HepG2 (cell line): Measurements from ENCODE around the gene RAB17. TPM values are rescaled to one million over a fixed set of nuclear protein-coding genes. Genes with fewer than 3 reads are reported as not detected.

Experiments
- CEBPZ ChIP-seq: IDR thresholded peaks from 2 replicates; pipeline ENCODE4 v1.6.1; 2012; ENCODE audit warnings: low read length, improper control_type of control experiment
- CREM ChIP-seq, 2 experiments: sonication (generic) in 1 of 2; formaldehyde crosslinking in 1 of 2; IDR thresholded peaks; 2 replicates each; pipeline versions ENCODE4 v1.4.0 to v1.6.1; 2016 to 2020; ENCODE audit warnings: antibody characterized with exemption in 1 of 2, mild to moderate bottlenecking in 1 of 2, missing genetic modification reagents in 1 of 2
- GABPB1 ChIP-seq: IDR thresholded peaks from 2 replicates; pipeline ENCODE4 v1.6.1; 2016; ENCODE audit warnings: mild to moderate bottlenecking, missing genetic modification reagents, moderate library complexity, missing compliant biosample characterization
- HDAC1 ChIP-seq: sonication (generic); formaldehyde crosslinking; IDR thresholded peaks from 2 replicates; pipeline ENCODE4 v1.5.1; 2020; ENCODE audit warnings: mild to moderate bottlenecking, missing genetic modification reagents
- HNF4A ChIP-seq: sonication (generic); formaldehyde crosslinking; IDR thresholded peaks from 2 replicates; pipeline ENCODE4 v1.4.0; 2020; ENCODE audit warnings: missing genetic modification reagents
- IKZF5 ChIP-seq: IDR thresholded peaks from 2 replicates; pipeline ENCODE4 v1.6.1; 2018; ENCODE audit warnings: missing genetic modification reagents, mild to moderate bottlenecking, missing compliant biosample characterization
- MED13 ChIP-seq: sonication (generic); formaldehyde crosslinking; IDR thresholded peaks from 2 replicates; pipeline ENCODE4 v1.5.0; 2020; ENCODE audit warnings: missing genetic modification reagents
- NCOR1 ChIP-seq: fragments of 200-600 bp; sonication (generic); IDR thresholded peaks from 2 replicates; pipeline ENCODE4 v1.7.0; 2017; ENCODE audit warnings: antibody characterized with exemption, low read length, borderline replicate concordance
- NFKB2 ChIP-seq: sonication (generic); formaldehyde crosslinking; IDR thresholded peaks from 2 replicates; pipeline ENCODE4 v1.4.0; 2020; ENCODE audit warnings: missing genetic modification reagents, borderline replicate concordance
- NFKBIZ ChIP-seq: IDR thresholded peaks from 2 replicates; pipeline ENCODE4 v1.6.1; 2018; ENCODE audit warnings: missing genetic modification reagents, missing compliant biosample characterization
- PAF1 ChIP-seq: IDR thresholded peaks from 2 replicates; pipeline ENCODE4 v1.6.1; 2016; ENCODE audit warnings: missing genetic modification reagents, missing compliant biosample characterization
- POLR2A ChIP-seq, 2 experiments: IDR thresholded peaks; 2 replicates each; pipeline ENCODE4 v1.6.1; 2011; ENCODE audit warnings: low read depth in 2 of 2, low read length in 2 of 2, mild to moderate bottlenecking in 1 of 2, moderate library complexity in 1 of 2; ENCODE audit not compliant: insufficient read depth in 1 of 2
- POLR2AphosphoS5 ChIP-seq: IDR thresholded peaks from 2 replicates; pipeline ENCODE4 v1.6.1; 2012; ENCODE audit warnings: low read depth, low read length
- ZFP37 ChIP-seq: sonication (generic); formaldehyde crosslinking; IDR thresholded peaks from 2 replicates; pipeline ENCODE4 v1.4.0; 2020; ENCODE audit warnings: missing genetic modification reagents, borderline replicate concordance
- ZNF251 ChIP-seq: sonication (generic); formaldehyde crosslinking; IDR thresholded peaks from 2 replicates; pipeline ENCODE4 v1.9.0; 2021; ENCODE audit warnings: mild to moderate bottlenecking, missing genetic modification reagents
- ZNF446 ChIP-seq: sonication (generic); formaldehyde crosslinking; IDR thresholded peaks from 2 replicates; pipeline ENCODE4 v1.5.0; 2020; ENCODE audit warnings: mild to moderate bottlenecking, missing genetic modification reagents
- ZNF503 ChIP-seq: sonication (generic); formaldehyde crosslinking; IDR thresholded peaks from 2 replicates; pipeline ENCODE4 v1.4.0; 2020; ENCODE audit warnings: missing genetic modification reagents
- ZNF512B ChIP-seq: sonication (generic); formaldehyde crosslinking; IDR thresholded peaks from 2 replicates; pipeline ENCODE4 v1.5.1; 2020; ENCODE audit warnings: missing genetic modification reagents, mild to moderate bottlenecking, borderline replicate concordance
- polyA plus RNA-seq, 8 experiments: library from polyadenylated mRNA; depleted of rRNA in 3 of 8; stranded (reverse) in 7 of 8; unstranded in 1 of 8; fragments of >200 nt; fragmentation: Illumina TruSeq in 4 of 8; extraction: Trizol in 4 of 8; gene quantifications; 2 replicates each; pipeline versions ENCODE4 v1.2.1 to v1.2.3, GENCODE V29; 2011 to 2016; ENCODE audit warnings: low read depth in 4 of 8, missing spikeins in 1 of 8, mixed read lengths in 1 of 8; ENCODE audit not compliant: insufficient read depth in 1 of 8
- total RNA-seq, 5 experiments: library from RNA; depleted of rRNA; stranded (reverse); fragments of >200 nt; fragmentation: Illumina TruSeq; extraction: Trizol; gene quantifications; 2 replicates each; pipeline ENCODE4 v1.2.3, GENCODE V29; 2016; ENCODE audit warnings: low read depth in 1 of 5

Gene RAB17
- total and polyA plus RNA-seq, 2 of the 13 experiments (the other 11 are each of a cell fraction or from before 2014, with no cell fraction given), result 68.0 to 124 TPM

- no peak for TF ChIP-seq ZNF512B (CRISPR knock-in tag)
- no peak for TF ChIP-seq MED13 (CRISPR knock-in tag)
- peak; percentile 16; the same call in 1 of the 2 replicates for TF ChIP-seq POLR2AphosphoS5
- TF ChIP-seq IKZF5 (CRISPR knock-in tag), result peak; percentile 54; the same call in 1 of the 2 replicates
- peak in 1 of 2 experiments; percentile 33; a peak in 1 of 4 replicates for TF ChIP-seq POLR2A (IDR thresholded peaks at IDR 0.05; ENCODE audit: insufficient read depth in 1 of 2, low read depth in 2 of 2, low read length in 2 of 2)
- TF ChIP-seq NFKBIZ, result no peak
- no peak for TF ChIP-seq CREM (IDR thresholded peaks at IDR 0.05)
- no peak for TF ChIP-seq CREM (CRISPR knock-in tag; IDR thresholded peaks at IDR 0.05)
- no peak for TF ChIP-seq NFKB2 (CRISPR knock-in tag)
- peak; percentile 39 for TF ChIP-seq HNF4A (CRISPR knock-in tag)
- 0 out of 2 replicates have a peak, but pooled peaks have one; percentile 53 for TF ChIP-seq ZFP37
- TF ChIP-seq PAF1, result no peak
- no peak for TF ChIP-seq GABPB1
- TF ChIP-seq HDAC1, result no peak
- 0 out of 2 replicates have a peak, but pooled peaks have one; percentile 25 for TF ChIP-seq ZNF503 (CRISPR knock-in tag)
- no peak for TF ChIP-seq ZNF446 (CRISPR knock-in tag)
- TF ChIP-seq CEBPZ, result no peak
- no peak for TF ChIP-seq ZNF251 (CRISPR knock-in tag)
- TF ChIP-seq NCOR1, result no peak; the same call in 1 of the 2 replicates
Observed at GRCh38 chr2:237588044-237588696, 2.4 kb downstream of the RAB17 start (continued).
